ENCODE measurements around the gene RAE1.

The RAE1 gene

DNA sequence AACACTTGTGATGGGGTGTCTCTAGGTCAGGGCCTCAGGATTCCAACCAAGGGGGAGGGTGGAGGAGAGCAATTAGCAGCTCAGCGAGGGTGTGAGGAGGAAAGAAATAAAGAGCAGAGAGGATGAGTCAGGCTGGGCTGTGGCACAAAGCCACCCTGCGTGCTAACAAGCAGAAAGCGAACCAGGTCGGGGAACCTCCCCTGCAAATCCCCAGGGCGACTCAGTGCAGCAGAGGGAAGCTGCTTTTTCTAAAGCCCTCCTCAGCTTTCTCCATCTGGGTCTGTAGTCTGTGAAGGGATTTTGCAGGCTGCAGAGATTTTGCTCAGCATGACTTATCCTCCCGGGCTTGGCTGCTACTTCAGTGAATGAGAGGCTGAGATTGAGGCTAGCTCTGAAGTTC lies 28.0 kb upstream of the RAE1 start:
- no peak for DNase-seq
- TF ChIP-seq, protein P1, sequence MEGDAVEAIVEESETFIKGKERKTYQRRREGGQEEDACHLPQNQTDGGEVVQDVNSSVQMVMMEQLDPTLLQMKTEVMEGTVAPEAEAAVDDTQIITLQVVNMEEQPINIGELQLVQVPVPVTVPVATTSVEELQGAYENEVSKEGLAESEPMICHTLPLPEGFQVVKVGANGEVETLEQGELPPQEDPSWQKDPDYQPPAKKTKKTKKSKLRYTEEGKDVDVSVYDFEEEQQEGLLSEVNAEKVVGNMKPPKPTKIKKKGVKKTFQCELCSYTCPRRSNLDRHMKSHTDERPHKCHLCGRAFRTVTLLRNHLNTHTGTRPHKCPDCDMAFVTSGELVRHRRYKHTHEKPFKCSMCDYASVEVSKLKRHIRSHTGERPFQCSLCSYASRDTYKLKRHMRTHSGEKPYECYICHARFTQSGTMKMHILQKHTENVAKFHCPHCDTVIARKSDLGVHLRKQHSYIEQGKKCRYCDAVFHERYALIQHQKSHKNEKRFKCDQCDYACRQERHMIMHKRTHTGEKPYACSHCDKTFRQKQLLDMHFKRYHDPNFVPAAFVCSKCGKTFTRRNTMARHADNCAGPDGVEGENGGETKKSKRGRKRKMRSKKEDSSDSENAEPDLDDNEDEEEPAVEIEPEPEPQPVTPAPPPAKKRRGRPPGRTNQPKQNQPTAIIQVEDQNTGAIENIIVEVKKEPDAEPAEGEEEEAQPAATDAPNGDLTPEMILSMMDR (IDR thresholded peaks at IDR 0.05; ENCODE audit: low read depth, low read length): no peak
- Histone ChIP-seq H3K4me3 (ENCODE audit: low read depth, low read length) (no peak overlapping the region), H3K36me3 (no peaks in the 10 kb centered on the region), H3K27me3 (no peaks in the 10 kb centered on the region; the same call in 1 of the 2 replicates), H3K9me3 (no peaks in the 10 kb centered on the region), H3K4me1 (no peaks in the 10 kb centered on the region)

- no peak overlapping the region for H3K4me3 ChIP-seq (ENCODE audit: low read depth, low read length)
- H3K36me3 ChIP-seq: no peaks in the 10 kb centered on the region
- no peaks in the 10 kb centered on the region for H3K4me1 ChIP-seq
- TF ChIP-seq, protein P1 (IDR thresholded peaks at IDR 0.05; ENCODE audit: low read depth, low read length): no peak
- H3K27me3 ChIP-seq: peaks cover 4% of the 10 kb centered on the region
- H3K9me3 ChIP-seq: no peaks in the 10 kb centered on the region
- DNase-seq: no peak
These were observed 25.3 kb upstream of the RAE1 start for GRCh38 chr20:57325632-57326356.

- Histone ChIP-seq H3K27me3 (peaks cover 8% of the 10 kb centered on the region), H3K4me1 (no peaks in the 10 kb centered on the region), H3K4me3 (ENCODE audit: low read depth, low read length) (no peak overlapping the region), H3K36me3 (no peaks in the 10 kb centered on the region), H3K9me3 (no peaks in the 10 kb centered on the region)
- TF ChIP-seq, protein P1 (IDR thresholded peaks at IDR 0.05; ENCODE audit: low read depth, low read length): no peak
- DNase-seq: no peak
These were observed 24.2 kb upstream of the RAE1 start for GRCh38 chr20:57326667-57327455.

DNA sequence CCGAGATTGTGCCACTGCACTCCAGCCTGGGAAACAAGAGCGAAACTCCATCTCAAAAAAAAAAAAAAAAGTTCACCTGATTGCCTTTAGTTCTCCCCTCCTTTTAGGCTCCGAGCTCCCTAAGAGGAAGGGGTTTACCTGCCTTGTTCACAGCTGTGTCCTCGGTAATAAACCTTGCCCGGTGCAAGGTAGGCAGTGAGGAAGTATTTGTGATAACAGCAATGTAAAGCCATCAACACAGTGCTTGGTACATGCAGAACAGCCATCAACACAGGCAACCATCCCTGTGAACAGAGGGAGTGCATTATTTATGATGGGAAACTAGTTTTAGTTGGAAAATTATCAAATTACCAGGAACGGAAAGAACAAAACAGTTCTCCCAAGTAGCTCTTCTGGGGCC lies 23.2 kb upstream of the RAE1 start:
- TF ChIP-seq, protein P1 (IDR thresholded peaks at IDR 0.05; ENCODE audit: low read depth, low read length): no peak
- Histone ChIP-seq H3K27me3 (peaks cover 9% of the 10 kb centered on the region), H3K4me1 (no peaks in the 10 kb centered on the region), H3K9me3 (no peaks in the 10 kb centered on the region), H3K4me3 (ENCODE audit: low read depth, low read length) (no peak overlapping the region), H3K36me3 (no peaks in the 10 kb centered on the region)
- no peak for DNase-seq

DNA sequence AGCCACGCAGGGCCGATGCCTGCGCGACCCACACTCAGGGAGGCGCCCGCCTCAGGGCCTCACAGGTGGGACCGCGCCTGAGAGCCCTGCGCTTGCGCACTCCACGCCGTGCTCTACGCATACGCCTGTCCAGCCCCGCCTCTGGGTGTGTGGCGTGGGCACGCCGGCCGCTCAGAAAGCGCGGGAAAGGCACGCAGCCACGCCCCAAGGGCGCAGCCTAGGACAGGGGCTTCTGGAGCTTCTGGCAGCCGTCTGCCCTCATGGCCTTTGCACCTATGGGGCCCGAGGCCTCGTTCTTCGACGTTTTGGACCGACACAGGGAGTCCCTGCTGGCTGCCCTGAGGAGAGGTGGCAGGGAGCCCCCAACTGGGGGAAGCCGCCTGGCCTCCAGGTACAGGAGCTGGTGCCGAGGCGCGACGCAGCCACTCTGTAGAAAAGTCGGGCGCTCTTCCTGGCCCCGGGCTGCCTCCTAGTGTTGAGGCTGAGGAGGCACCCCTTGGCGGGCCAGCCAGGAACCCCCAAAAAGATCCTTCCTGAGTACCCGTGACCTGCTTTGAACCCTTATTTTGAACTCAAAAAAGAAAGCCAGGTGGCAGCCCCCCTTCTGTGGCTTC lies 21.3 kb upstream of the RAE1 start, which contains the start of gene SPO11:
TSS of gene SPO11 (plus strand) at position 196 of the 614 bp plus-strand sequence. CDS start at position 261, 65 bp downstream.
- Histone ChIP-seq H3K4me3 (ENCODE audit: low read depth, low read length) (no peak within 1 kb of the TSS), H3K9me3 (no peaks in the 10 kb centered on the region), H3K4me1 (no peaks in the 10 kb centered on the region), H3K27me3 (peaks cover 11% of the 10 kb centered on the region), H3K36me3 (no peaks in the 10 kb centered on the region)
- TF ChIP-seq, protein P1 (IDR thresholded peaks at IDR 0.05; ENCODE audit: low read depth, low read length): no peak
- DNase-seq: no peak

Measured in BE2C (cell line).